ENCODE results near the gene AFF3.

The AFF3 gene

DNA sequence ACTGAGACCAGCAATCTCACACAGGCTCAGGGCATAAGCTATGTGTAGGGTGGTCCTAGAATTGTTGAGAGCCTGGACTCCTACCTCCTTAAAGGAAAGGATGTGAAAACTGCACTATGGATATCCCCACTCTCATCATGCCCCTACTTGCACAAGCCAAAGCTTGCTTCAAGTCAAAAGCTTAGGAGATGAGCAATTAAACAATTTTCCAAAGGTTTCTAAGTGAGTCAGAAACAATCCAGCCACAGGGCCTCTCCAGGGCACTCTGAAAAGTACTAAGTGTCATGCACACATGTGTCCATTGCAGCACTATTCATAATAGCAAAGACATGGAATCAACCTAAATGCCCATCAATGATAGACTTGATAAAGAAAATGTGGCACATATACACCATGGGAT is 215.4 kb downstream of the AFF3 start:
- TF ChIP-seq, protein P1, sequence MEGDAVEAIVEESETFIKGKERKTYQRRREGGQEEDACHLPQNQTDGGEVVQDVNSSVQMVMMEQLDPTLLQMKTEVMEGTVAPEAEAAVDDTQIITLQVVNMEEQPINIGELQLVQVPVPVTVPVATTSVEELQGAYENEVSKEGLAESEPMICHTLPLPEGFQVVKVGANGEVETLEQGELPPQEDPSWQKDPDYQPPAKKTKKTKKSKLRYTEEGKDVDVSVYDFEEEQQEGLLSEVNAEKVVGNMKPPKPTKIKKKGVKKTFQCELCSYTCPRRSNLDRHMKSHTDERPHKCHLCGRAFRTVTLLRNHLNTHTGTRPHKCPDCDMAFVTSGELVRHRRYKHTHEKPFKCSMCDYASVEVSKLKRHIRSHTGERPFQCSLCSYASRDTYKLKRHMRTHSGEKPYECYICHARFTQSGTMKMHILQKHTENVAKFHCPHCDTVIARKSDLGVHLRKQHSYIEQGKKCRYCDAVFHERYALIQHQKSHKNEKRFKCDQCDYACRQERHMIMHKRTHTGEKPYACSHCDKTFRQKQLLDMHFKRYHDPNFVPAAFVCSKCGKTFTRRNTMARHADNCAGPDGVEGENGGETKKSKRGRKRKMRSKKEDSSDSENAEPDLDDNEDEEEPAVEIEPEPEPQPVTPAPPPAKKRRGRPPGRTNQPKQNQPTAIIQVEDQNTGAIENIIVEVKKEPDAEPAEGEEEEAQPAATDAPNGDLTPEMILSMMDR (IDR thresholded peaks at IDR 0.05), result no peak
- Mint-ChIP-seq H3K4me1 (peaks cover 17% of the 10 kb centered on the region), H3K27ac (no peak overlapping the region), H3K4me3 (no peak overlapping the region), H3K27me3 (ENCODE audit: low read depth, poor library complexity) (no peaks in the 10 kb centered on the region), H3K9me3 (peaks cover 17% of the 10 kb centered on the region), H3K36me3 (ENCODE audit: low read depth) (peaks cover 52% of the 10 kb centered on the region)
- DNase-seq, result no peak

DNA sequence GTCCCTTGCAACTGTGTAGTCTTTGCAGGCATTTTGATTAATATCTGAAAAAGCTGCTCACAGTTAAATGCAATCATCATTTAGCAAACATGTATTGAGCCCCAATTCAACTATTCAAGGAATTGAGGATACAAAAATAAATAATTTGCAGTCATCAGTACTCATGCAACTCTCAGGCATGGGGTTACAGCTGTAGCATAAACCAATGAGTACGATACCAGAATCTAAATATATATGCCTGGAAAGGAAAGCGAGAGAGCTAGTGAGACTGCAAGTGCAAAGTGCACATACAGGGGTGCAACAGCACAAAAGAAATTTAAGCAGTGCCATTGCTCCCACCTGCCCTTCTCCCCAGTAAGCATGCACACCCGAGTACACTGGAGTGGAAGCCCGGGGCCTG is 216.4 kb downstream of the AFF3 start:
- H3K4me3 Mint-ChIP-seq, result no peak overlapping the region
- peaks cover 17% of the 10 kb centered on the region for H3K4me1 Mint-ChIP-seq
- DNase-seq, result no peak
- TF ChIP-seq, protein P1 (IDR thresholded peaks at IDR 0.05), result no peak
- peaks cover 26% of the 10 kb centered on the region for H3K9me3 Mint-ChIP-seq
- H3K27ac Mint-ChIP-seq, result no peak overlapping the region
- H3K27me3 Mint-ChIP-seq (ENCODE audit: low read depth, poor library complexity), result no peaks in the 10 kb centered on the region
- H3K36me3 Mint-ChIP-seq (ENCODE audit: low read depth), result peaks cover 60% of the 10 kb centered on the region

DNA sequence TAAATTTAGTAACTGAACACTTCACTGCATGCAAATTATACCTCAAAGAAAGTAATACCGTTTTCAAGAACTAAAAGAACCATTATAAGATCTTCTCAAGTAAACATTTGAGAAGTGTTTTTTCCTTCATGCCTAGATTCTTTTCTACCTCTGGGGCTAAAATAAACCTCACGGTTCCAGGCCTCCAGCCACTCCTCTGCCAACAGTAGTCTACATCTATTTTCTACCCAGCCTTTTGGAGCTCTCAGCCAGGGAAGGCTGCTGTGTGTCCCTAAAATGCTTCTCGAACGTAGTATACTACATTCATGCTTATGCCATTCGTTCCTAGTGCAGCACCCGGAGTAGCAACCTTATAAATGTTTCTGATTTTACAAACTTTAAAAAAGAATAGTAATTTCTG is 219.7 kb downstream of the AFF3 start:
- H3K4me3 Mint-ChIP-seq, result no peak overlapping the region
- TF ChIP-seq, protein P1 (IDR thresholded peaks at IDR 0.05), result no peak
- H3K27me3 Mint-ChIP-seq (ENCODE audit: low read depth, poor library complexity), result no peaks in the 10 kb centered on the region
- H3K36me3 Mint-ChIP-seq (ENCODE audit: low read depth), result peaks cover 55% of the 10 kb centered on the region
- H3K27ac Mint-ChIP-seq, result peak overlapping the region; percentile 91
- peaks cover 37% of the 10 kb centered on the region for H3K9me3 Mint-ChIP-seq
- H3K4me1 Mint-ChIP-seq, result no peaks in the 10 kb centered on the region
- DNase-seq, result no peak

DNA sequence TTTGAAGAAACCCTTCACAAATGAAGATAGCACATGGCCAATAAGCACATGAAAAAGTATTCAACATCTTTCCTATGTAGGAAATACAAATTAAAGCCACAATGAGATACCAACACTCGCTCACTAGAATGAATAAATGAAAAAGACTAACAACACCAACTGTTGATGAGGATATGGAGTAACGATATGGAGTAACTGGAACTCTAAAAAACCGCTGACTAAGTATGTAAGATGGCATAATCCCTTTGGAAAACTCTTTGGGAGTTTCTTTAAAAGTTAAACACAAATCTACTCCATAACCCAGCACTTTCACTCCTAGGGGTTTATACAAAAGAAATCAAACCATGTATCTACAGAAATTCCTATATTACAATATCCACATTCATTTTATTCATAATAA is 220.5 kb downstream of the AFF3 start:
- TF ChIP-seq, protein P1 (IDR thresholded peaks at IDR 0.05), result no peak
- Mint-ChIP-seq H3K27ac (no peak overlapping the region), H3K36me3 (ENCODE audit: low read depth) (peaks cover 52% of the 10 kb centered on the region), H3K27me3 (ENCODE audit: low read depth, poor library complexity) (no peaks in the 10 kb centered on the region), H3K9me3 (peaks cover 37% of the 10 kb centered on the region), H3K4me3 (no peak overlapping the region), H3K4me1 (no peaks in the 10 kb centered on the region)
- DNase-seq, result no peak

DNA sequence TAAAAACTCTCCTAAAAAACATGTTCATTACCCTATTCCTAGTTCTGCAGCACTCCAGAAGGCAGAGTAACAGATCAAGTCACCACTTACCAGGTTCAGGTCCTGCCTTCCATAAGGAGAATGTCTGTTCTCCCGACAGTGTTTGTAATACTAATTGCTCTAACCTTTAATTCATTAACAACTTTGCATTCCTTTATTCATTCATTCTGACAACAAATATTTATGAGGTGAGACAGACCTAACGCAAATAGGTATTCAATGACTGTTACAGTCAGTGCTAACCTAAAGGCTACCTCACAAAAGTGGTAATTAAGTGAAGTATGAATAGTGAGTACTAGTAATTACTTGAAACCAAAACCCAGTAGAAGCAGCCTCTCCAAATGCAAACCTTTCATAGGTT is 224.0 kb downstream of the AFF3 start:
- Mint-ChIP-seq H3K9me3 (peaks cover 41% of the 10 kb centered on the region), H3K27ac (no peak overlapping the region), H3K36me3 (ENCODE audit: low read depth) (peaks cover 69% of the 10 kb centered on the region), H3K4me1 (no peaks in the 10 kb centered on the region), H3K4me3 (no peak overlapping the region), H3K27me3 (ENCODE audit: low read depth, poor library complexity) (no peaks in the 10 kb centered on the region)
- no peak for DNase-seq
- TF ChIP-seq, protein P1 (IDR thresholded peaks at IDR 0.05), result no peak

DNA sequence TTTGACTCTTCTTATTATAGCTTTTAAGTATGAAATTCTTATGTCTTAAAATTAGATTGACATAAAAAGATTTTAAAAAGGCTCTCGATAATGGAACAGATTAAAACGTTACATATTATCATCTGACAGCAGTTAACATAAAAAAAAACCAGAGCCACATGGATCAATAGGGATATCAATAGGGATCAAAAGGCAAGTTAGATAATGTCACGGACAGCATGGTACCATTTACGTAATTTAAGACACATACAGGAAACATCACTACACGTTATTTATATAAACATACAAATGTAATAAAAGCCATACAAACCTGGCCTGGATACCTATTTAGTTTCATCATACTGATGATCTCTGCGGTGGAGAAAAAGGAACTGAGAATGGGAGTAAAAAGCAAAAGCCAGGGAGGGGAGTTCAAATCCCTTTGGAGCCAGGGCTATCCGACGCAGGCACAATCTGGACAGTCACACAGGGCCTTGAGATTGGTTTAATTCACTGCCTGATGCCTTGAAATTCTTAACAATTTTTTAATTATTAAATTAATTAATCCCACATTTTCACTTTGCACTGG is 227.2 kb downstream of the AFF3 start:
- H3K9me3 Mint-ChIP-seq, result peaks cover 19% of the 10 kb centered on the region
- no peak for DNase-seq

More for the DNA sequence above, 227.2 kb downstream of the AFF3 start:
- H3K36me3 Mint-ChIP-seq (ENCODE audit: low read depth), result peaks cover 46% of the 10 kb centered on the region
- TF ChIP-seq, protein P1 (IDR thresholded peaks at IDR 0.05), result no peak
- peaks cover 16% of the 10 kb centered on the region for H3K4me1 Mint-ChIP-seq
- no peak overlapping the region for H3K27ac Mint-ChIP-seq
- H3K4me3 Mint-ChIP-seq, result no peak overlapping the region
- no peaks in the 10 kb centered on the region for H3K27me3 Mint-ChIP-seq (ENCODE audit: low read depth, poor library complexity)
